ENCODE results near the gene TBC1D1.
"Not testable (repeated sequence)": the region's sequence is repeated elsewhere in the genome, so short reads cannot be mapped to it uniquely, and the experiment has no call there.

TBC1D1 gene

GRCh38 chr4:37889849-37890800 is 759 bp upstream of the TBC1D1 start:
- peak; percentile 45 for DNase-seq

GRCh38 chr4:37891260-37892159 is 626 bp downstream of the TBC1D1 start:
- DNase-seq = peak; percentile 70

GRCh38 chr4:37892641-37893040 is 1.8 kb downstream of the TBC1D1 start:
- DNase-seq = peak; percentile 37

DNA sequence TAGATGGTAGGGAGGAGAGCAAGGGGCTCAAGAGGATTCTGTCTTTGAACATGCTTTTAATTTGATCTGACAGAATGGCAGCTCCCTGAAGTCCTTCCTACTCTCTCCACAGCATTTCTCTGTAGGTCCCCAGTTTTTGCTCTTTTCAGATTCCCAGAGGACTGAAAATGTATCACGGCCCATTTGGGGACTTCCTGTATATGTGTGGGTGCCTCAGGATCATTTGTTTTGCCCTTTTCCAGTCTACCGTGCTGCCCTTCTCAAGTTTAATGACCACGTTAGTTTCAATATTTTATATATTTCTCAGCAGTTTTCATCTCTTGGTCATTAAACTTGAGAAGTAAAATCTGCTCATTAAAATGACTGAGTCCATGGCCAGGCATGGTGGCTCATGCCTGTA is 2.3 kb downstream of the TBC1D1 start:
- DNase-seq = no peak

DNA sequence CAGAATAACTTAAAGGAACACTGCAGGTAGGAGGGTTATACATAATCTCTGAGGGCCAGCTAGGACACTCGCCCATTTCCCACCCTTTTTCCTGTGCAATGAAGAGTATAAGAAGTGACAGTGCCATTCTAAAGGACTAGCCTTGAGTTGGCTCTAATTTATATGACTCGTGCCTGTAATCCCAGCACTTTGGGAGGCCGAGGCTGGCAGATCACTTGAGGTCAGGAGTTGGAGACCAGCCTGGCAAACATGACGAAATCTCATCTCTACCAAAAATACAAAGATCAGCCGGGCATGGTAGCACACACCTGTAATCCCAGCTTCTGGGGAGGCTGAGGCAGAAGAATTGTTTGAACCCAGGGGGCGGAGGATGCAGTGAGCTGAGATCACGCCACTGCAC is 4.4 kb downstream of the TBC1D1 start:
- DNase-seq = no peak

DNA sequence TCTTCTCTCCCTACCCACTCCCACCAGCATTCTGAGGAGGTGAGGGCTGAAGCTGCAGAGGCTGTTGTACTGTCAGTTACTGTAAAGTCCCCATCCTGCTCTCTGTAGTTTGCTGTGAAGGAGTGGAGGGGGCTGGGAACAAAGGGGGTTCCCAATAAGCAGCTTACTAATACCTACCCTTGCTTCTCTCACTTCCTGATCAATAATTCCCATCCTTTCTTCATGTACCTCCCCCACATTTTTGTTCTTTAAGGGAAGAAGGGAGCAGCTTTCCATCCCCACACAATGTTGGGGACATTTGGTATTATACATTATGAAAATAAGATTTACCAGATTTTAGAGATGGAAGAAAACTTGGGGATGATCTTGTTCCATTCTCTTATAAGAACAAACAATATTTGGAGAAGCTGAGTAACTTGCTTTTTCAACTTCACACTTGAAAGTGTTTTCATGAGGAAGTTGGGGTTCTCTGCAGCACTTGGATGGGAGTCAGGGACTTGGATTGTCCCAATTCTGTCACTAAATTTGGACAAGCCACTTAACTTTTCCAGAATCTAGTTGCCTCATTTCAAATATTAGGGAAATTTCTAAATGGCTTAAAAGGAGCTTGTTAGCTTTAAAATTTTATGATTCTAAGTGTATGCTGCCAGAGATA is 5.4 kb downstream of the TBC1D1 start:
- no peak for DNase-seq

GRCh38 chr4:37902212-37902611 is 11.3 kb downstream of the TBC1D1 start:
- DNase-seq = no peak

DNA sequence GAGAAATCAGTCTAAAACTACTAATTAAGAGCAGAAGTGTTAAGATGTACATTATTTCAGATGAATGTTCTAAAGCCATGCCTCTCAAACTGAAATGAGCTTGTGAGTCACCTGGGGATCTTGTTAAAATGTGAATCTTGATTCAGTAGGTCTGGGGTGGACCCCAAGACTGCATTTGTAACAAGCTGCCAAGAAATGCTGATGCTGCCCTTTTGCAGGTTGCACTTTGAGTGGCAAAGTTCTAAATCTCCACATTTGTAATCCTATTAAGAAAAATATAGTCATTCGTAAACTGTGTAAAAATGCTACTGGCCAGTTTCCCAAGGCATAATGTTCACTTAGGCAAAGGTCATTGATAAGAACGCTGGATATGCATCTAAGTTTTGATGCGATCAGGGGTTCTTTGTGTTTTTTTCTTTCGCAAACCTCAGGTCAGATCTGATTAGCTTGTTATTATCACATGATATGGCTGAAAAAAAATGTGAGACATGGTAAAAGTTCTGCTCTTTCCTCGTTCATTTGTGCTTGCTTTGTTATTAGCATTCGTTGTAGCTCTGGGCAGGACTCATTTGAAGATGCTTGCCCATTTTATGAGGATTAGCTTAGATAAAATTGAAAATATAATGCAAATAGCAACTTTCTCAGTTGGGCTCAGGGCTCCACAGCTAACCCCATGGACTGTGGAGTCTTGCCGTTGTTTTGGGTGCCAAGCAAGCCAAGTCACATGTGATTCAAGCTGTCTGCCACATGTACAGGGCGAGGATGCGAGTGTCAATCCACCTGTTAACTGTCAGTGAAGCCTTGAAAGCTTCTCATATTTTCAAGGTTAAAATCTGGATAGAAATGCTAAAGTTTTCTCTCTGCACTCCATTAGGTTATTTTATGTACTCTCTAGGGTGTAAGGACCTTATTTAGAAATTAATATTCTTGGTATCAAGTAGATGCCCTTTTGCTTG is 12.1 kb downstream of the TBC1D1 start:
- no peak for DNase-seq

DNA sequence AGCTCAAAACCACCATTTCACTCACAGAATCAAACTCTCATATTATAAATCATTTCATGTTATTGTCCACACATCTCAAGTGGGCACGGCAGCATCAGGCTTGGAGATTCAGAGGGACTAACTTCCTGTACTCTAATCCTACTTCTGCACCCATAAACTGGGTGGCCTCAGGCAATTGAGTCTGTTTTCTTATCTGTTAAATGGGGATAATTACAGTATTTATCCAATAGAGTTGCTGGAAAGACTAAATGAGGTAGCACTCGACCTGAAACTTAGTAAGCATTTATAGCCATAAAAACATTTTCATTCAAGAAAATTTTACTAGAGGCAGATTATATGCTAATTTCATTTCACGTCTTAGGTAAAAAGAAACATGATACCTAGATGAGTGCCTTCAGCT is 13.0 kb downstream of the TBC1D1 start:
- DNase-seq = no peak

DNA sequence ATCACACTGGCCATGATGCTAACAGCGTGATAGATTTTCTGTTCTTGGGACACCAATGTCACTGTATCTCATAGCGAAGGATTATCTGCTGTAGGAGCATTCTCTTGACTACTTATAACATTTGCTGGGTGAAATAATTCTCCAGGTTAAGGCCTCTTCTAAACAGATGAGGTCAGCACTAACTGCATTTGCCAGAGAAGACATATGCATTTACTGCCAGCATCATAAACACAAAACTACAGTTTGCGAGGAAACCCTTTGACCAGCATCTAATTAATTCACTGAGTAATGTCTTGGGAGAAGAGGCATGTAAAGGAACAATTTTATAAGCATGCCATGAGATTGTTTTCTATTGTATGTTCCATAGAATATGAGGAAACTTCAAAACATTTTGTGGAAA is 13.9 kb downstream of the TBC1D1 start:
- no peak for DNase-seq

GRCh38 chr4:37905533-37906169 is 14.8 kb downstream of the TBC1D1 start:
- DNase-seq = no peak

DNA sequence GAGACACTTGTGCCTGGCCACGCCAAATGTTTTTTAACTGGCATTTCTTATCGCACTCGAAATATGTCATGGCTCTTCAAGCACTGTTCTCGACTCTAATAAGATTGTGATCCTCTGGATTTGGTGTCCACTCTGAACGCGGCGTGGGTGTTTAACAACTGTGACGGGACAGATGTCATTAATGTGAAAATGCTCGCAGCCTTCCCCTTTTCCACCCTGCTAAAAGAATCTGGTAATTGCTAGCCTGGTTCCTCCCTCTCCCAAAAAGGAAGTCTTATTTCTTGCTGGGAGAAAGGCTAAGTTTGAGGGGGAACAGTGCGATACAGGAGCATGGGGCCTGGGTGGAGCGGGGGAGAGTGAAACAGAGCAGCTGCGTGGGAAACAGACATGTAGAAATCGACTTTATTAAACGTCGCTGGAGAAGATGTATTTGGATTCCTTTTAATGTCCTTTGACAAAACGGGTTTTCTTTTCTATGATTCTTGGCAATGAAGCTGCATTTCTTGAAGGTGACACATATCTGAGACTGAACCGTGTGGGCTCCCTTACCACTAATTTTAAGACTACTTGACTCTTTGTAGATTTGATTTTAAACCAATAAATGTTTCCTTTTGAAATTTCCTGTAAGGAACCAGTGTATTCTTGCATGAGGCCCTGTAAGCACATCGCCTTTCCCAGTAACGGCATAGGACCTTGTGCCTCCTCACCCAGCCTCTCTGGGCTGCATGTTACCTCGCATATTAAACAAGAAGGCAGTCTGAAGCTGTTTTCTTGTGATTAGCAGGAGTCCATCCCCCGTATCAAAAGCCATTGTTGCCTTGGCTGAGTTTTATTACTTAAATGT is 17.8 kb downstream of the TBC1D1 start:
- no peak for DNase-seq

GRCh38 chr4:37909332-37910090 is 18.6 kb downstream of the TBC1D1 start:
- DNase-seq = no peak

GRCh38 chr4:37910091-37910486 is 19.2 kb downstream of the TBC1D1 start:
- DNase-seq = no peak

DNA sequence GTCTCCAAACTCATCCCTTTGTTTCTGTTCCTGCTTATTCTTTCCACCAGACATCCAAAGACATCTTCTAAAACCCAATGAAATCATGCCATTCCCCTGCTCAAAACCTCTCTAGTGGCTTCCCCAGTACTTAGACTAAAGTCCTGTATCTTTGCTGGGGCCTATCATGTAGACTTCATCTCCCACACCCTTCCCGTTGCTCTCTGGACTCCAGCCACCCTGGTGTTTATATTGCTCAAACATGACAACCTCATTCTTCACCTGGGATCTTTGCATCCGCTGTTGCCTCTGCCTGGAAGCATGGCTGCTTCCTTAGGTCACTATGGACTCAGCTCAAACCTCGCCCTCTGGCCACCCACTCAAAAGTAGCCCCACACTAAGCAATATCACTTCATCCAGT is 23.7 kb downstream of the TBC1D1 start:
- DNase-seq = no peak

GRCh38 chr4:37917388-37917787 is 26.5 kb downstream of the TBC1D1 start:
- no peak for DNase-seq

- DNase-seq = no peak
Measured at GRCh38 chr4:37918653-37919052, 27.8 kb downstream of the TBC1D1 start.

- no peak for DNase-seq
Measured at GRCh38 chr4:37922328-37922727, 31.4 kb downstream of the TBC1D1 start.

DNA sequence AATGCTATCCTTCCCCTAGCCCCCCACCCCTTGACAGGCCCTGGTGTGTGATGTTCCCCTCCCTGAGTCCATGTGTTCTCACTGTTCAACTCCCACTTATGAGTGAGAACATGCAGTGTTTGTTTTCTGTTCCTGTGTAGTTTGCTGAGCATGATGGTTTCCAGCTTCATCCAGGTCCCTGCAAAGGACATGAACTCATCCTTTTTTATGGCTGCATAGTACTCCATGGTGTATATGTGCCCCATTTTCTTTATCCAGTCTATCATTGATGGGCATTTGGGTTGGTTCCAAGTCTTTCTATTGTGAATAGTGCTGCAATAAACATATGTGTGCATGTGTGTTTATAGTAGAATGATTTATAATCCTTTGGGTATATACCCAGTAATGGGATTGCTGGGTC is 32.2 kb downstream of the TBC1D1 start:
- not testable (repeated sequence) for DNase-seq

- no peak for DNase-seq
Measured at GRCh38 chr4:37924946-37925345, 34.1 kb downstream of the TBC1D1 start.
